Activated naive CD4-positive, alpha-beta T cell treated with anti-CD3 and anti-CD28 coated beads for 36 hours (primary cell): ENCODE data around the gene GPR153. TPM values are rescaled to one million over a fixed set of nuclear protein-coding genes. Genes with fewer than 3 reads are reported as not detected.

Experiments
- CTCF ChIA-PET: fragments of 350-600 bp; sonication (Branson Sonifier 250); formaldehyde crosslinking; loops from one replicate; lab custom pipeline; 2021; ENCODE audit warnings: antibody characterized with exemption; lab: Charles Lee
- DNase-seq: peaks from one replicate; pipeline ENCODE4 v3.0.0-alpha.2; 2020
- H3K27ac Mint-ChIP-seq: one replicate; pipeline ENCODE4 v1.8.0; 2021; ENCODE audit warnings: mild to moderate bottlenecking, mixed read lengths
- H3K27me3 Mint-ChIP-seq: one replicate; pipeline ENCODE4 v1.8.0; 2021; ENCODE audit warnings: low read depth, mixed read lengths
- H3K36me3 Mint-ChIP-seq: one replicate; pipeline ENCODE4 v1.8.0; 2021; ENCODE audit warnings: low read depth, mixed read lengths
- H3K4me1 Mint-ChIP-seq: one replicate; pipeline ENCODE4 v1.8.0; 2021; ENCODE audit warnings: low read depth, mixed read lengths
- H3K4me3 Mint-ChIP-seq: one replicate; pipeline ENCODE4 v1.8.0; 2021; ENCODE audit warnings: mild to moderate bottlenecking, moderate library complexity, mixed read lengths
- H3K9me3 Mint-ChIP-seq: one replicate; pipeline ENCODE4 v1.8.0; 2021; ENCODE audit warnings: mixed read lengths
- intact Hi-C: fragments of 100-400 bp; cut with micrococcal nuclease; formaldehyde crosslinking; loops from one replicate; pipeline ENCODE4 v1.15.1; 2023
- total RNA-seq, 2 experiments: library from RNA; stranded (reverse); gene quantifications; one replicate each; pipeline ENCODE4 v1.2.3, GENCODE V29; 2021

GPR153 gene
- total RNA-seq, 2 experiments from 2014 or later: 0.07 TPM

- DNase-seq: no peak
- H3K27ac Mint-ChIP-seq: no peak overlapping the region
- CTCF ChIA-PET: no interaction called here
- no peaks in the 10 kb centered on the region for H3K9me3 Mint-ChIP-seq
- intact Hi-C loops: no loop called here
- H3K36me3 Mint-ChIP-seq: peaks cover 3% of the 10 kb centered on the region
- H3K4me1 Mint-ChIP-seq: no peaks in the 10 kb centered on the region
- no peak overlapping the region for H3K4me3 Mint-ChIP-seq
- H3K27me3 Mint-ChIP-seq: no peaks in the 10 kb centered on the region
These were observed 37.6 kb upstream of the GPR153 start for GRCh38 chr1:6298530-6298929.

DNA sequence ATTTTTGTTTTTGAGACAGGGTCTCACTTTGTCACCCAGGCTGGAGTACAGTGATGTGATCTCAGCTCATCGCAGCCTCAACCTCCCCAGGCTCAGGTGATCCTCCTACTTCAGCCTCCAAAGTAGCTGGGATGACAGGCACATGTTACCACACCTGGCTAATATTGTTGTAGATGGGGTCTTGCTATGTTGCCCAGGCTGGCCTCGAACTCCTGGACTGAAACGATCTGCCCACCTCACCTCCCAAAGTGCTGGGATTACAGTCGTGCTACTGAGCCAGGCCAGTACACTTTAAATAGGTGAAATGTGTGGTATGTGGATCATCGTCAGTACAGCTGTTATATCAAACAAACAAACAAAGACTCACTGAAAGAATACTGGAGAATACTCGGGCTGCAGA is 35.0 kb upstream of the GPR153 start:
- DNase-seq: no peak
- CTCF ChIA-PET: no interaction called here
- Mint-ChIP-seq H3K27ac (no peak overlapping the region), H3K36me3 (peaks cover 8% of the 10 kb centered on the region), H3K4me1 (no peaks in the 10 kb centered on the region), H3K9me3 (no peaks in the 10 kb centered on the region), H3K4me3 (no peak overlapping the region), H3K27me3 (no peaks in the 10 kb centered on the region)
- intact Hi-C loops: no loop called here

DNA sequence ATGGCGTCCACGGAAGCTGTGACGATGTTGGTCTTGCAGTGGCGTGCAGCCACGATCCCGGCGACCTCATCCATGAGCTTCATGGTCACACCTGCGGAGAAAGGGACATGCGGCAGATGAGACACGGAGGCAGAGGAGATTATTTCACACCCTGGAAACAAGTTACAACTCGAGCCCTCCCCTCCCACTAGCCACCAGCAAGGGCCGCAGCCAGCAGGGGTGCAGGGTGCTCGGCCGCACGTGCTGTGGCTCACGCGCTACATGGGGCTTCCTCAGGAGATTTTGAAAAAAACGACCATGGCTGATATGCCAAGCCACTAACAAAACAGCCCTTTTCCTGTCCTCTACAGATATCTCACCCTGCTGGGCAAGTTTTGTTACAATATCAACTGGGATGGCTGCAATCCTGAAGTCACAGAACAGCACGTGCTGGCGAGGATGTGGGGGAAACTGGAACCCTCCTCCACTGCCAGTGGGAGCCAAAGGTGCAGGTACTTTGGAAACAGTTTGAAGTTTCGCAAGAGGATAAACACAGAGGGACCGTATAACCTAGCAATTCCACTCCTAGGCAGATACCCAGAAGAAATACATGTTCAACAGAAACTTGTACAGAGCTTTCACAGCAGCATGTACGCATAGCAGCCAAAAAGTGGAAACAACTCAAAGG is 34.1 kb upstream of the GPR153 start:
- CTCF ChIA-PET: no interaction called here
- intact Hi-C loops: no loop called here

DNA sequence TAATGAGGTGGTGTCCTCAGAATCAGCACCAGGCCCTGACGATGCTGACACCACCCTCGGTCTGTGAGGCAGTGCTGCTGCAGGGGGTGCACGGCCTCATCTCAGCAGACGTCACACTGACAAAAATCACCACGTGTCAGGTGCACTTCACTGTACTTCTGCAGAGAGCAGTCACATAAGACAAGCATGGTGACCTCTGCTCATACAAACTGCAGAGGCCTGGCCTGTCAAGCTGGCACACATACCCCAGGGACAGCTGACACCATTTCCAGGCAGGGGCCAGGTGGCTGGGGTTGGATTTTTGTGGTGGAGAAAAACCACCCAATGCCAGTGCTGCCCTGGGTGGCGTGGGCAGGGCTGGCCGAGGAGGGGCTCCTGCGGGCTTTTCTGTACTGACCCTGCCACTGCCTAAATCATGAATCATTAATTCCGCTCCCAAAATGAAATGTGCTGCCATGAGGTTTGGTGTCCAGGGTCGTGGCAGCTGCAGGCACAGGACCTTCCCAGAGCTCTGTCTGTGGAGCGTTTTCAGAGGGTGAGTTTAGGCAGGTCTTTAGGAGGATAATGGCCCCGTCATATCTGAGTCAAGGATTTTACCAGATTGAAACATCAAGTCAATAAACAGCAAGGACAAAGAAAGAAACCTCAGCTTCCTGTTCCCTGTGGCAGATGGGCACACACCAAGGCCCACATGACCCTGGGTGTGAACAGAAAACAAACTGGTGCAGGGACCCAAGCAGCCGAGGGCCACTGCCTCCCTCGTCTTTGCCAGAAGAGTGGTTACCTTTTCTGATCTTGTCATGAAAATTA is 33.4 kb upstream of the GPR153 start:
- H3K4me3 Mint-ChIP-seq: no peak overlapping the region
- DNase-seq: no peak
- CTCF ChIA-PET: interaction anchor here (0.6 kb wide), 1 partner anchor 1099 kb away, joined by 7 read pairs; no protein-coding TSS in a partner anchor
- H3K27ac Mint-ChIP-seq: no peak overlapping the region
- no peaks in the 10 kb centered on the region for H3K9me3 Mint-ChIP-seq
- H3K4me1 Mint-ChIP-seq: no peaks in the 10 kb centered on the region
- H3K36me3 Mint-ChIP-seq: peaks cover 8% of the 10 kb centered on the region
- intact Hi-C loops: no loop called here
- H3K27me3 Mint-ChIP-seq: no peaks in the 10 kb centered on the region

More for the DNA sequence above, 34.1 kb upstream of the GPR153 start:
- no peaks in the 10 kb centered on the region for H3K9me3 Mint-ChIP-seq
- DNase-seq: no peak
- no peaks in the 10 kb centered on the region for H3K4me1 Mint-ChIP-seq
- H3K4me3 Mint-ChIP-seq: no peak overlapping the region
- H3K27me3 Mint-ChIP-seq: no peaks in the 10 kb centered on the region
- no peak overlapping the region for H3K27ac Mint-ChIP-seq
- peaks cover 8% of the 10 kb centered on the region for H3K36me3 Mint-ChIP-seq

- Mint-ChIP-seq H3K36me3 (peaks cover 8% of the 10 kb centered on the region), H3K27ac (no peak overlapping the region), H3K27me3 (no peaks in the 10 kb centered on the region), H3K4me3 (no peak overlapping the region), H3K4me1 (no peaks in the 10 kb centered on the region), H3K9me3 (no peaks in the 10 kb centered on the region)
- no peak for DNase-seq
- CTCF ChIA-PET: interaction anchor here (0.5 kb wide), 1 partner anchor 189 kb away, joined by 3 read pairs; no protein-coding TSS in a partner anchor
- intact Hi-C loops: no loop called here
These were observed 31.2 kb upstream of the GPR153 start for GRCh38 chr1:6292102-6292501.

GRCh38 chr1:6288665-6289064 is 27.8 kb upstream of the GPR153 start:
- Mint-ChIP-seq H3K9me3 (no peaks in the 10 kb centered on the region), H3K4me3 (no peak overlapping the region), H3K27me3 (no peaks in the 10 kb centered on the region), H3K4me1 (no peaks in the 10 kb centered on the region), H3K27ac (no peak overlapping the region), H3K36me3 (peaks cover 5% of the 10 kb centered on the region)
- CTCF ChIA-PET: no interaction called here
- intact Hi-C loops: no loop called here
- no peak for DNase-seq

DNA sequence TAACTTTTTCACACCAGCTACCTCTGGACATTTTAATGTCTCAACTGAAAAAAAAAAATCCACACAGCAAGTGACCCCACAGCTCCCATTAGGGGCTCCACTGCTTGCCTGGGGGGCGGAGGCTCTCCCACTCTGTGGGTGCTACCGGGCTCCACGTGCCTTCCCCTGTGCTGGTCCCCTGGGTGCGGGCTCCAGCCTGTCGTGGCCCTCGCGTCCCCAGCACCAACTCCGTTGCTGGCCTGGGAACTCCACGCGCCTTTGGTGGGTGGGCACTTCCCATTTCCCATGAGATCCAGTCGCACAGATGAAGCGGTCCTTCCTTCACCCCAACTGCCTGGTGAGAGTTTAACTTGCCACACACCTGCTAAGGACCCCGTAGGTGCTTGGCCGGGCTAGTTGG is 27.1 kb upstream of the GPR153 start:
- no peak overlapping the region for H3K27ac Mint-ChIP-seq
- no peaks in the 10 kb centered on the region for H3K9me3 Mint-ChIP-seq
- CTCF ChIA-PET: interaction anchor here (0.7 kb wide), 2 partner anchors 83 to 135 kb away, joined by 3 to 5 read pairs; no protein-coding TSS in a partner anchor
- intact Hi-C loops: no loop called here
- no peaks in the 10 kb centered on the region for H3K4me1 Mint-ChIP-seq
- no peak overlapping the region for H3K4me3 Mint-ChIP-seq
- no peak for DNase-seq
- H3K36me3 Mint-ChIP-seq: peaks cover under 1% of the 10 kb centered on the region
- H3K27me3 Mint-ChIP-seq: no peaks in the 10 kb centered on the region

DNA sequence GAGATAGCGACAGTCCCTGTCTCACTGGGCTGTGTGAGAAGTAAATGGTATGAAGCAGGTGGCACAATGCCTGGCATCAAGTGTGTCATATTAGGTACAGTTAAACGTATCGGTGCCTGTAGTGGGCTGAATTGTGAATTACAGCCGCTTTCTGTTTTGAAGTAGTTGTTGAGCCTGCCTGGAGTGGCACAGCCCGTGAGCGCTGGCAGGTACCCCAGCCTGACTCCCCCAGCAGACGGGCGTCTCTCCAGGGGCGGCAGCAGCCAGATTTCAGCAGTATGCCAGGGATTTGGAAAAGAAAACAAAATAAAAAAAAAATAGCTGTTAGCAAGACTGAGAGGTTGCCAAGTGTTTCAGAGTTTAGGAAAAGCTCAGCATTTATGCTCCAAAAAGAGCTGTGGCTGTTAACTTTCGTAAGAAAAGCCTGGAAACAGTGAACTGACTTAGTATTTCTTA is 26.6 kb upstream of the GPR153 start:
- no peaks in the 10 kb centered on the region for H3K27me3 Mint-ChIP-seq
- CTCF ChIA-PET: interaction anchor here (0.7 kb wide), 2 partner anchors 83 to 136 kb away, joined by 3 to 5 read pairs; no protein-coding TSS in a partner anchor
- intact Hi-C loops: no loop called here
- no peak overlapping the region for H3K27ac Mint-ChIP-seq
- H3K4me1 Mint-ChIP-seq: no peaks in the 10 kb centered on the region
- no peak overlapping the region for H3K4me3 Mint-ChIP-seq
- no peaks in the 10 kb centered on the region for H3K9me3 Mint-ChIP-seq
- no peak for DNase-seq
- no peaks in the 10 kb centered on the region for H3K36me3 Mint-ChIP-seq

- H3K4me3 Mint-ChIP-seq: no peak overlapping the region
- no peak overlapping the region for H3K27ac Mint-ChIP-seq
- CTCF ChIA-PET: no interaction called here
- no peaks in the 10 kb centered on the region for H3K9me3 Mint-ChIP-seq
- no peak for DNase-seq
- no peaks in the 10 kb centered on the region for H3K36me3 Mint-ChIP-seq
- H3K27me3 Mint-ChIP-seq: no peaks in the 10 kb centered on the region
- no peaks in the 10 kb centered on the region for H3K4me1 Mint-ChIP-seq
- intact Hi-C loops: no loop called here
These were observed 26.1 kb upstream of the GPR153 start for GRCh38 chr1:6287029-6287428.

DNA sequence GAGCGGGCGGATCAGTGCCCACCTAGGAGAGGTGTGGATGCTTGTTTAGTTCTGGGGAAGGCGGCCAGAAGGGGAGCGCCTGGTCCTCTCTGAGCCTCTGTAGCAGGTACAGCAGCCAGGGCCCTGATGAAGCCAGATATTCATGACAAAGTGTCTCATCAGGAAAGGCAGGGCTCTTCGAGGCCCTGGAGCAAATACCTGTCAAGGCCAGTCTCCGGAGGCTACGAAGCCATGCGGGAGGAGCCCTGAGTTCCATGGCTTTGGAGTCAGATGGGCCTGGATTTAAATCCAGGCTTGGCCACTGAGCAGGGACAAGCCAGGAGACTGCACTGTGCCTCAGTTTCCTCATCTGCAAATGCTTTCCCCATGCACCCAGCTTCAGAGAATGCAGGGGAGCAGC is 25.4 kb upstream of the GPR153 start:
- Mint-ChIP-seq H3K4me3 (no peak overlapping the region), H3K9me3 (no peaks in the 10 kb centered on the region), H3K27ac (no peak overlapping the region), H3K27me3 (no peaks in the 10 kb centered on the region), H3K36me3 (no peaks in the 10 kb centered on the region), H3K4me1 (no peaks in the 10 kb centered on the region)
- intact Hi-C loops: no loop called here
- DNase-seq: no peak
- CTCF ChIA-PET: no interaction called here

GRCh38 chr1:6285336-6285735 is 24.4 kb upstream of the GPR153 start:
- Mint-ChIP-seq H3K9me3 (no peaks in the 10 kb centered on the region), H3K4me3 (no peak overlapping the region), H3K27ac (no peak overlapping the region), H3K4me1 (no peaks in the 10 kb centered on the region), H3K36me3 (no peaks in the 10 kb centered on the region), H3K27me3 (no peaks in the 10 kb centered on the region)
- no peak for DNase-seq
- intact Hi-C loops: no loop called here
- CTCF ChIA-PET: no interaction called here

DNA sequence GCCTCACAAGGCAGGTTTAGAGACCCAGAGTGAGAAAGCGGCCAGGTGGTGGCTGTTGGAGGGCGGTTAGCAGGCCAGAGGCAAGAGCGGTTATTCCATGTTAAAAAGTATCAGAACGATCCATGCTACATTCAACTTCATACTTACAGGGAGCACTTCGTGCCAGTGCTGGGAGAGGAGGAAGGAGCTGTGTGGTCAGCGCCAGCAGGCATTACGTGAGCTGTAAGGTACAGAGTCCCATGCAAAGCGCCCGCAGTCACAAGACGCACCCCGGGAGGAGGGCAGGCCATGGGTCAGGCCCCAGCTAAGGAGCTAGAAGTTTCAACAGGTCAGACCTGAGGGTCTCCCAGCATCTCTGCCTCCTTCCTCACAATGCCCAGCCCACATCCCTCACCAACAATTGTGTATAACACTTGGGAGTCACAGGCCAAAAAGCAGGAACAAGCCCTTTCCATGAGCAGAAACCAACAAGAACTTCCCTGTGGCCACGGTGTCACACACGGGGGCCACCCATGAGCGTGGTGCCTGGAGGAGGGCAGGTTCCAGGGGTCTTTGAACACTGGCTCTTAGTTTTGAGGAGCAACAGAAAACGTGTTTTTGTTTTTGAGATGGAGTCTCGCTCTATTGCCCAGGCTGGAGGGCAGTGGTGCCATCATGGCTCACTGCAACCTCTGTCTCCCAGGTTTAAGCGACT is 21.8 kb upstream of the GPR153 start:
- intact Hi-C loops: no loop called here
- H3K27ac Mint-ChIP-seq: no peak overlapping the region
- CTCF ChIA-PET: no interaction called here

More for the DNA sequence above, 21.8 kb upstream of the GPR153 start:
- Mint-ChIP-seq H3K9me3 (no peaks in the 10 kb centered on the region), H3K4me3 (no peak overlapping the region), H3K27me3 (no peaks in the 10 kb centered on the region), H3K4me1 (no peaks in the 10 kb centered on the region), H3K36me3 (no peaks in the 10 kb centered on the region)
- no peak for DNase-seq
